HepG2 (cell line): ENCODE measurements around the gene UAP1L1. TPM values are rescaled to one million over a fixed set of nuclear protein-coding genes. Genes with fewer than 3 reads are reported as not detected.

Source experiments
- BCL6 ChIP-seq: IDR thresholded peaks from 2 replicates; pipeline ENCODE4 v1.6.1; 2016; ENCODE audit warnings: missing genetic modification reagents, missing compliant biosample characterization
- E2F2 ChIP-seq: sonication (generic); formaldehyde crosslinking; IDR thresholded peaks from 2 replicates; pipeline ENCODE4 v1.4.0; 2020; ENCODE audit warnings: missing genetic modification reagents, borderline replicate concordance
- EHMT2 ChIP-seq: fragments of 200-600 bp; sonication (generic); IDR thresholded peaks from 2 replicates; pipeline ENCODE4 v1.7.0; 2017; ENCODE audit warnings: antibody characterized with exemption, low read depth, low read length, borderline replicate concordance
- ETV6 ChIP-seq: sonication (generic); formaldehyde crosslinking; conservative IDR thresholded peaks from 2 replicates; pipeline ENCODE4 v1.4.0; 2020; ENCODE audit warnings: missing genetic modification reagents
- HDAC1 ChIP-seq: sonication (generic); formaldehyde crosslinking; IDR thresholded peaks from 2 replicates; pipeline ENCODE4 v1.5.1; 2020; ENCODE audit warnings: mild to moderate bottlenecking, missing genetic modification reagents
- ISX ChIP-seq: sonication (generic); formaldehyde crosslinking; conservative IDR thresholded peaks from 2 replicates; pipeline ENCODE4 v1.5.0; 2020; ENCODE audit warnings: missing genetic modification reagents
- NFKB2 ChIP-seq: sonication (generic); formaldehyde crosslinking; IDR thresholded peaks from 2 replicates; pipeline ENCODE4 v1.4.0; 2020; ENCODE audit warnings: missing genetic modification reagents, borderline replicate concordance
- PAX8 ChIP-seq: sonication (generic); formaldehyde crosslinking; IDR thresholded peaks from 2 replicates; pipeline ENCODE4 v1.8.0; 2022; ENCODE audit warnings: mild to moderate bottlenecking, missing genetic modification reagents, borderline replicate concordance
- PRDM15 ChIP-seq: sonication (generic); formaldehyde crosslinking; IDR thresholded peaks from 2 replicates; pipeline ENCODE4 v1.4.0; 2020; ENCODE audit warnings: missing genetic modification reagents
- REPIN1 ChIP-seq: sonication (generic); formaldehyde crosslinking; IDR thresholded peaks from 2 replicates; pipeline ENCODE4 v1.8.0; 2022; ENCODE audit warnings: missing genetic modification reagents, low read depth, mild to moderate bottlenecking, borderline replicate concordance
- RFX3 ChIP-seq: IDR thresholded peaks from 2 replicates; pipeline ENCODE4 v1.6.1; 2016; ENCODE audit warnings: missing biosample characterization, missing genetic modification reagents
- TAF15 ChIP-seq: fragments of 200-400 bp; formaldehyde crosslinking; IDR thresholded peaks from one replicate; pipeline ENCODE4 v1.6.1; 2018; ENCODE audit warnings: mild to moderate bottlenecking, low read depth, low read length; ENCODE audit not compliant: poor library complexity, severe bottlenecking
- THYN1 ChIP-seq: sonication (generic); formaldehyde crosslinking; IDR thresholded peaks from 2 replicates; pipeline ENCODE4 v1.8.1; 2023; ENCODE audit warnings: low read depth, mild to moderate bottlenecking, moderate library complexity, missing genetic modification reagents, borderline replicate concordance
- ZBTB46 ChIP-seq: sonication (generic); formaldehyde crosslinking; IDR thresholded peaks from 2 replicates; pipeline ENCODE4 v1.4.0; 2020; ENCODE audit warnings: mild to moderate bottlenecking, missing genetic modification reagents, borderline replicate concordance
- ZNF160 ChIP-seq: sonication (generic); formaldehyde crosslinking; IDR thresholded peaks from 2 replicates; pipeline ENCODE4 v1.8.0; 2022; ENCODE audit warnings: mild to moderate bottlenecking, inconsistent platforms, missing genetic modification reagents
- ZNF547 ChIP-seq: sonication (generic); formaldehyde crosslinking; IDR thresholded peaks from 2 replicates; pipeline ENCODE4 v1.5.1; 2020; ENCODE audit warnings: mild to moderate bottlenecking, missing genetic modification reagents
- ZNF704 ChIP-seq: sonication (generic); formaldehyde crosslinking; IDR thresholded peaks from 2 replicates; pipeline ENCODE4 v1.8.1; 2023; ENCODE audit warnings: mild to moderate bottlenecking, inconsistent platforms, moderate library complexity, missing genetic modification reagents, borderline replicate concordance
- ZXDC ChIP-seq: sonication (generic); formaldehyde crosslinking; IDR thresholded peaks from 2 replicates; pipeline ENCODE4 v1.5.0; 2020; ENCODE audit warnings: mild to moderate bottlenecking, missing genetic modification reagents
- polyA plus RNA-seq, 8 experiments: library from polyadenylated mRNA; depleted of rRNA in 3 of 8; stranded (reverse) in 7 of 8; unstranded in 1 of 8; fragments of >200 nt; fragmentation: Illumina TruSeq in 4 of 8; extraction: Trizol in 4 of 8; gene quantifications; 2 replicates each; pipeline versions ENCODE4 v1.2.1 to v1.2.3, GENCODE V29; 2011 to 2016; ENCODE audit warnings: low read depth in 4 of 8, missing spikeins in 1 of 8, mixed read lengths in 1 of 8; ENCODE audit not compliant: insufficient read depth in 1 of 8
- total RNA-seq, 5 experiments: library from RNA; depleted of rRNA; stranded (reverse); fragments of >200 nt; fragmentation: Illumina TruSeq; extraction: Trizol; gene quantifications; 2 replicates each; pipeline ENCODE4 v1.2.3, GENCODE V29; 2016; ENCODE audit warnings: low read depth in 1 of 5

Gene UAP1L1
- total and polyA plus RNA-seq, 2 of the 13 experiments (the other 11 are each of a cell fraction or from before 2014, with no cell fraction given) = 5.4 to 6.4 TPM

GRCh38 chr9:137085920-137086530 is 8.7 kb downstream of the UAP1L1 start (continued):
- TF ChIP-seq ZNF704 (0 out of 2 replicates have a peak, but pooled peaks have one; percentile 41), PRDM15 (CRISPR knock-in tag) (no peak; the same call in 1 of the 2 replicates), EHMT2 (no peak), ZNF547 (CRISPR knock-in tag) (no peak), NFKB2 (CRISPR knock-in tag) (no peak), PAX8 (CRISPR knock-in tag) (no peak), ISX (no peak), REPIN1 (CRISPR knock-in tag) (peak; percentile 34; the same call in 1 of the 2 replicates), TAF15 (peak; percentile 68), ZBTB46 (CRISPR knock-in tag) (no peak), RFX3 (no peak), E2F2 (CRISPR knock-in tag) (no peak), ETV6 (CRISPR knock-in tag) (0 out of 2 replicates have a peak, but pooled peaks have one; percentile 28), ZNF160 (CRISPR knock-in tag) (no peak), THYN1 (no peak), ZXDC (CRISPR knock-in tag) (peak; percentile 70; the same call in 1 of the 2 replicates), BCL6 (CRISPR knock-in tag) (no peak), HDAC1 (no peak)
